Subcutaneous adipose tissue (tissue), 4 donors: Measurements from ENCODE around the gene IL1RL1. TPM values are rescaled to one million over a fixed set of nuclear protein-coding genes. Genes with fewer than 3 reads are reported as not detected.

Experiments used
- CTCF ChIP-seq: fragments of 450-650 bp; IDR thresholded peaks from one replicate; pipeline ENCODE4 v1.5.1; 2016; ENCODE audit warnings: low read depth, mild to moderate bottlenecking, control low read depth, antibody characterized with exemption, moderate library complexity
- total RNA-seq, 4 donors: library from RNA; depleted of rRNA; stranded (reverse); fragments of >200 nt; gene quantifications; one replicate each; pipeline ENCODE4 v1.1.0, GENCODE V29; 2016

IL1RL1 gene
- total RNA-seq, 4 donors from 2014 or later: 15.8 to 25.1 (median 17.2) TPM

- no peak for TF ChIP-seq CTCF
Measured at GRCh38 chr2:102392942-102393341, 81.6 kb downstream of the IL1RL1 start.

GRCh38 chr2:102396012-102396411 is 84.6 kb downstream of the IL1RL1 start:
- TF ChIP-seq CTCF: no peak

GRCh38 chr2:102397209-102397608 is 85.8 kb downstream of the IL1RL1 start:
- TF ChIP-seq CTCF: no peak

GRCh38 chr2:102399499-102400141 is 88.3 kb downstream of the IL1RL1 start:
- TF ChIP-seq CTCF: no peak

- TF ChIP-seq CTCF: no peak
Measured at GRCh38 chr2:102401456-102401855, 90.1 kb downstream of the IL1RL1 start.

Other genes with a start within 250 kb of the IL1RL1 start
- 100 to 1,000 TPM; 159 to 381 (median 193) TPM for gene IL1R1, start 168.8 kb upstream of the IL1RL1 start, total RNA-seq
- under 1 TPM in 2 of 4 donors, not detected in 2; 0.17 to 0.44 TPM for gene IL1RL2, start 124.5 kb upstream of the IL1RL1 start, total RNA-seq
- gene IL18R1, start 44.2 kb downstream of the IL1RL1 start, total RNA-seq: 10 to 100 TPM; 12.6 to 24.9 (median 21.2) TPM
- 1 to 10 TPM; 2.0 to 7.2 (median 3.6) TPM for gene IL18RAP, start 111.6 kb downstream of the IL1RL1 start, total RNA-seq
- gene SLC9A4, start 161.7 kb downstream of the IL1RL1 start, total RNA-seq: not detected